LoVo (cell line): ENCODE measurements around the gene KCNIP4.
"Not testable (repeated sequence)": the region's sequence is repeated elsewhere in the genome, so short reads cannot be mapped to it uniquely, and the experiment has no call there.

Source experiments
- DNase-seq: peaks from one replicate; pipeline ENCODE4 v3.0.0-alpha.2; 2016; ENCODE audit warnings: low spot score

The KCNIP4 gene

GRCh38 chr4:21948347-21949072 lies at the start of gene KCNIP4:
Gene KCNIP4 (minus strand): TSS chr4:21948772.
- DNase-seq: no peak

- DNase-seq: not testable (repeated sequence)
Measured at GRCh38 chr4:21996618-21997017, 48.0 kb upstream of the KCNIP4 start.

- DNase-seq: no peak
Measured at GRCh38 chr4:21992330-21992729, 43.8 kb upstream of the KCNIP4 start.

GRCh38 chr4:21991562-21991961 lies 43.0 kb upstream of the KCNIP4 start:
- DNase-seq: no peak

- no peak for DNase-seq
Measured at GRCh38 chr4:21991050-21991449, 42.5 kb upstream of the KCNIP4 start.

- no peak for DNase-seq
Measured at GRCh38 chr4:21989351-21989750, 40.8 kb upstream of the KCNIP4 start.

GRCh38 chr4:21986307-21986706 lies 37.7 kb upstream of the KCNIP4 start:
- no peak for DNase-seq

- DNase-seq: no peak
Measured at GRCh38 chr4:21982087-21982486, 33.5 kb upstream of the KCNIP4 start.

GRCh38 chr4:21979196-21979595 lies 30.6 kb upstream of the KCNIP4 start:
- DNase-seq: no peak

- no peak for DNase-seq
Measured at GRCh38 chr4:21976166-21976565, 27.6 kb upstream of the KCNIP4 start.

- no peak for DNase-seq
Measured at GRCh38 chr4:21973850-21974249, 25.3 kb upstream of the KCNIP4 start.

GRCh38 chr4:21964762-21965319 lies 16.3 kb upstream of the KCNIP4 start:
- no peak for DNase-seq

GRCh38 chr4:21962691-21963090 lies 14.1 kb upstream of the KCNIP4 start:
- DNase-seq: no peak

- no peak for DNase-seq
Measured at GRCh38 chr4:21960793-21961192, 12.2 kb upstream of the KCNIP4 start.

- no peak for DNase-seq
Measured at GRCh38 chr4:21954916-21955315, 6.3 kb upstream of the KCNIP4 start.

GRCh38 chr4:21953653-21954052 lies 5.1 kb upstream of the KCNIP4 start:
- no peak for DNase-seq

GRCh38 chr4:21952549-21952948 lies 4.0 kb upstream of the KCNIP4 start:
- no peak for DNase-seq

GRCh38 chr4:21949073-21949457 lies 493 bp upstream of the KCNIP4 start:
- DNase-seq: no peak

GRCh38 chr4:21947791-21948346 lies 703 bp downstream of the KCNIP4 start:
- no peak for DNase-seq

- DNase-seq: no peak
Measured at GRCh38 chr4:21946858-21947257, 1.7 kb downstream of the KCNIP4 start.

GRCh38 chr4:21921526-21922180 lies 26.9 kb downstream of the KCNIP4 start:
- no peak for DNase-seq

- DNase-seq: no peak
Measured at GRCh38 chr4:21915761-21916160, 32.8 kb downstream of the KCNIP4 start.

- no peak for DNase-seq
Measured at GRCh38 chr4:21901831-21902230, 46.7 kb downstream of the KCNIP4 start.
